HG03520 (cell line): ENCODE results near the gene REX1BD.

Experiments used
- ATAC-seq: cut with Tn5 transposase; IDR thresholded peaks from one replicate; pipeline ENCODE4 v1.9.1; 2021; ENCODE audit warnings: mild to moderate bottlenecking, moderate library complexity; ENCODE audit not compliant: unreplicated experiment

REX1BD gene

GRCh38 chr19:18612051-18612771 lies 23.6 kb downstream of the REX1BD start:
- ATAC-seq = no peak

GRCh38 chr19:18612772-18613588 lies 24.4 kb downstream of the REX1BD start, which contains the start of gene TMEM59L:
Gene TMEM59L, plus strand, starts transcription at chr19:18612870. Its CDS starts 89 bp downstream, at chr19:18612959.
- ATAC-seq = no peak

DNA sequence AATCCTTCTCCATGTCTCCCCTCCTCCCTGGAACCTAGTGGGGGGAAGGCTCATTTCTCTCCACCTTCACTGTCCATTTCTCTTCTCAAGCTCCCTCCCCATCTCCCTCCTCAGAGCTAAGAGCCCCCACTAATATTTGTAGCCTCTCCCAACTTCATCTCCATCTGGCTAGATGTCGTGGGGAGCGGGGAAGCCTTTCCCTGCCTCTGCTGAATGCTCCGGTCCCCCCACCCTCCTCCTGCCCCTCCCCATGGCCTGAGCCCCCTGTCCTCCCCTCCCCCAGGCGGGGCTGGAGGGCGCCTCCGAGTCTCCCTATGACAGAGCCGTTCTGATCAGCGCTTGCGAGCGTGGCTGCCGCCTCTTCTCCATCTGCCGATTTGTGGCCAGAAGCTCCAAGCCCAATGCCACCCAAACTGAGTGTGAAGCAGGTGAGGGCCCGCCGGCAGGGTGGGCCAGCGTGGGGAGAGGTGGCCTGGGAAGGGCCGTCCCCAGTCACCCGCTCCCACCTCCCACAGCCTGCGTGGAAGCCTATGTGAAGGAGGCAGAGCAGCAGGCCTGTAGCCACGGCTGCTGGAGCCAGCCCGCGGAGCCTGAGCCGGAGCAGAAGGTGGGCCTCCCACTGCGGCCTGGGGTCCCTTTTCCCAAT lies 25.1 kb downstream of the REX1BD start:
- ATAC-seq = no peak

DNA sequence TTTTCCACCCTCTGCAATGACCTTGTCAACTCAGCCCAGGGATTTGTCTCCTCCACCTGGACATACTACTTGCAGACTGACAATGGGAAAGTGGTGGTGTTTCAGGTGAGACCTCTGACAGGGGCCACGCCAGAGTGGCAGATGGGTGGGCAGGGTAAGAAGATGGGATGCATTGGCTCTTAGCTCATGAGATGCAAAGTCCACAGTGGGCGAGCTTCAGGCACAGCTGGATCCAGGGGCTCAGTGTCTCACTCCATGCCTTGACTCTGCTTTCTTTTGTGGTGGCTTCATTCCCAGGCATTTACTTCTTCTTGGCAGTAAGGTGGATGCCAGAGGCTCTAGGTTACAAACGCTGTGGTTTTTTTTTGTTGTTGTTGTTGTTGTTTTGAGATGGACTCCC lies 27.4 kb downstream of the REX1BD start:
- ATAC-seq = no peak

- no peak for ATAC-seq
These were observed 29.0 kb downstream of the REX1BD start for GRCh38 chr19:18617562-18617961.

GRCh38 chr19:18618236-18618635 lies 29.6 kb downstream of the REX1BD start:
- no peak for ATAC-seq

DNA sequence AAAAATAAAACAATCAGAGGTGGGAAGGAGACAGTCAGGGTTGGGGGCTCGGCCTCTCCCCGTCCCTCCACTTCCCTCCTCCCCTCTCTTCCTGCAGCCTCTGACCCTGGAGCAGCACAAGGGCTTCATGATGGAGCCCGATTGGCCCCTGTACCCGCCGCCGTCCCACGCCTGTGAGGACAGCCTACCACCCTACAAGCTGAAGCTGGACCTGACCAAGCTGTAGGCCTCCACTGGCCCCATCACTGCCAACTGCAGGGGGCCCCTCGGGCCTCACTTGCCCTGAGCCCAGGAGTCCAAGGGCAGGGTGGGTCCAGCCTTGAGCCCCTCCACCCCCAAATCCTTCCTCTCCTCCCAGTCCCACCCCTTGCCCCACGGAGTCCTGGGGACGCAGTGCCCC lies 31.7 kb downstream of the REX1BD start:
- ATAC-seq = no peak

DNA sequence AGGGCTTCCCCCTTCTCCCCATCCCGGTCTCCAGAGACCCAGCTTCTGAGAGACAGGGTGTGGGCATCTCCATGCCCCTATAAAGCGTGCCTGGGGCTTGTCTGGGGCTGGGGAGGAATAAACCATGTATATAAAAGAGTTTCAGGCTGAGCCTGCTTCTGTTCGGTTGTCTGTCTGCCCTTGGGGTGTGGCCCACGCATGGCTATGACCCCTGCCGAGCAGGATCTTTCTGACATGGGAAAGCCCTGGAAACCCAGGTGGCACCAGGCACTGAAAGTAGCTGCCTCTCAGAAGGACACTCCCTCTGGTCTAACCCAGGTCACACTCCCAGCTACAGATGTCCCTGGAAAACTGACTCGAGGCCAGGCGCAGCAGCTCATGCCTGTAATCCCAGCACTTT lies 32.3 kb downstream of the REX1BD start:
- ATAC-seq = no peak

DNA sequence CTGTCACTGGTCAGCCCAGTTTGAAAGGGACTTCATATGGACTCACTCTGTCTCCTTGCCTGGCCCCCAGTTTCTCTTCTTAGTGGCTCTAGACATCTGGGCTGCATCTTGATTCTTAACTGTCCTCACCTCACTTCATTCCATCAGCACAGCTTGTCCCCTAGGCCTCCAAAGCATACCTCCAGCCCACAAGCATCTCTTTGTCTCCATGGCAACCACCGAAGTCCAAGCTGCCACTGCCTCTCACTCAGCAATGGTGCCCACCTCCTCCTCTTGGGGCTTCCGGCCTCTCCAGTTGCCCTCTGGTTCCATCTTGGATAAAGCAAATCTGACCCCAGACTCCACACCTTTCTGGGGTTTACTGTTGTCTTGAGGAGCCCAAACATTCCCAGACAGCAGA lies 38.3 kb downstream of the REX1BD start:
- no peak for ATAC-seq

DNA sequence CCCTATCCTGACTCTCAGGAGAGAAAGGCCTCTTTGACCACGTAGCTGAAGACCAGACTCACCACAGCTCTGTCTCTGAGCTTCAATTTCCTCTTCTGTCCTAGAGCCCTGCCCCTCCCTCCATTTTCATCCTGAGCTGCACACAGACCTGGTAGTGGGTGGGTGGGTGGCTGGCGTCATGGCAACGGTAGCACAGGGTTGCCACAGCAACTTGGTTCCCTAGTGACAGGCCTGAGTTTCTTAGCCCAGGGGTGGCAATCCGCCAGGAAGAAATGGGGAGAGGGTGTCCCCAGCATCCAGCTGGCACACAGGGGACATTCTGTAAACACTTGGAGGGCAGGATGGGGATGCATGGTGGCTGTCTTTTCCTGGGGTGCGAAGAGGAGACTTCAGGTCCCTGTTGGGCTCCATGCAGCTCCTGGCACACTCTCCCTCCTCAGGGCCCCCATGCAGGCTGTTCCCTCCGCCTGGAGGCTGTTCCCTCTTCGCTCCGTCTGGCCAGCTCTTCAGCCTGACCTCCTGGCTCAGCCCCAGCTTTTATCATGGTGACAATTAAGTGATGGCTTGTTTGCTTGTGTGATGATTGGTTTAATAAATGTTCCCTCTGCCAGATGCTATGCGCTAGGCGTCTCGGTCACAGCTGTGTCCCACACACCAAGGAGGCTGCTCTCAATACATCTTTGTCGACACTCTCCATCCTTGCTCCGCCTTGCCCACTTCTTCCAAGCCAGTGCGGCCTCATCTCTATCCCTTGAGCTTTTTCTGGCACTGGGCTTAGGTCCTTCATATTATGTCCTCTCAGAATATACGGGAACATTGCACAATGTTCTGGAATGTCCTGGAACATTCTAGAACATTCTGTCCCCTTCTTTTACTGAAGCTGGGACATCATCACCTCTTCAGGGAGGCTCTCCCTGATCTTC lies 40.8 kb downstream of the REX1BD start:
- no peak for ATAC-seq

DNA sequence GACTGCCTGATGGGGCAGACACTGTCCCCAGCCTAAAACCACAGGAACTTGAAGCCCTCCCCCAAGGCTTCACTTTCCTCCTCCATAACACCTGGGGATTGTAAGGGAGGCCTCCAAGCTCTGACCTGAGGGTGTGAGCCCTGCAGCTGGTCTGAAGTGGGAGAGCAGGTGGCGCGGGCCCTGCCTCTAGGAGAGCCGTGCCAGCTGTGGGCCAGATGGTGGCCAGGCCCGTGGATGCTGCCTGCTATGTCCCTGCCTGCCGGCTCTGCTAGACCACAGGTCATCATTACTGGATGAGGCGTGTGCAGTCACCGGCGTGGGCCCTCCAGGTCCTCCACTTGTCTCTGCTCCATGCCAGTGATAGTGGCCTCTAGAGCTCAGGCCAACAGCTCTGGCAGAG lies 44.7 kb downstream of the REX1BD start:
- ATAC-seq = no peak

DNA sequence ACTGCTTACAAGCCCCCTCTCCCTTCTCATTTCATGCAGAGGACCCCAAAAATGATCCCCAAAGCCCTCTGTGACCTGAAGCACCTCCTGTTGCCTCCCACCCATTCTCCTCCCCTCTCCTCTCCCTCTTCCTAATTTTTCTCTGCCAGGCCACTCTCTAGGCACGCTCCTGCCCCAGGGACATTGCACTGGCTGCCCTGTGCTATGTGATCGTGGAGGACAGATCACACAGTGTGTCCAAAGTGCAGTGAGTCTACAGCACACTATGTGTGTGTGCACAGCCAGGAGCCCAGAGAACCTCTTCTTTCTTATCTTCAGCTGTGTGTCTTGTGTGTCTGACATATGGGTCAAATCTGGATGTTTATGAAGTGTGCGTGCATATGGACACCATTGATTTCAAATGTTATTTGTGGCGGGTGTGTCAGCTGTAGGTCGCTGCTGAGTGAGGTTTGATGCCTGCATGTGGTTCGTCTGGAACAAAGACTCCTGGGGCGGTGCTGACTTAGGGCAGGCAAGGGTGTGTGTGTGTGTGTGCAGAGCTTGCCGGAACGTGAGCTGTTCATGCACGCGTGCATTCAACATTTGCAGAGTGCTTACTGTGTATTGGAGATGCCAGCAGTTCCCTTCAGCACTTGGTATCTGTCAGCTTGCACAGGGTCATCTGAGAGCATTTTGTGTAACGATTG lies 46.2 kb downstream of the REX1BD start:
- no peak for ATAC-seq

- no peak for ATAC-seq
These were observed 47.2 kb downstream of the REX1BD start for GRCh38 chr19:18635831-18636182.

DNA sequence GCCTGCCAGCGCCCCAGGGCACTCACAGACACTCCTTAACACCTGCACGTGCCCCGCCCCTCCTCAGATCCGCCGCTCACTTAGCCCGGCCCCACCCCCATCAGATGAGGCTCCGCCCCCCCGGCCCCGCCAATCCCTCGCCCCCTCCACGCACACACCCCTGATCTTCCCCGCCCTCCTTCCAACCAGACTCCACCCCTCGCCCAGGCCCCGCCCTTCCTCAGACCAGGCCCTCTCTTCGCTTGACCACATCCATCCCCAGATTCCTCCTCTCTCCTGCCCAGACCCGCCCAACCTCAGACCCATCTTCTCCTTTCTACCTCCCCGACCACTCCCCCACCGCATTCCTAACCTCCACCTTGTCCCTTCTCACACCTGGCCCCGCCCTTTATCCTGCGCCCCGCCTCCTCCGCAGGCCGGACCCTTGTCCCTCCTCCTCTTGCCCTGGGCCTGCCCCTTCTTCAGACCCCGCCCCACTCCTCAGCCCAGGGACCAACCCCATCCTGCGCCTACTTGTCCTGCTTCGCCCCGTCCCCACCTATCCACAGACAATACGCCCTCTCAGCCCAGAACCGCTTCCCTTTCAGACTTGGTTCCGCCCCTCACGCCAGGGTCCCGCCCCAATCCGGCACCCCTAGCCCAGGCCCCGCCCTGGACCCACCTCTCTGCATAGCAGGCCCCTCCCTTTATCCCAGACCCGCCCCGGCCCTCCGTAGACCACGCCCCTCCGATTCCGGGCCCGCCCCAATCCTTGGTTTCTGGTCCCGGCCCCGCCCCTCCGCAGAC lies 47.8 kb downstream of the REX1BD start:
- peak; percentile 80 for ATAC-seq

GRCh38 chr19:18636969-18637629 lies 48.5 kb downstream of the REX1BD start, which contains the start of gene KLHL26:
Gene KLHL26, plus strand, starts transcription at chr19:18637028. Its CDS starts 27 bp downstream, at chr19:18637055.
- no peak for ATAC-seq

DNA sequence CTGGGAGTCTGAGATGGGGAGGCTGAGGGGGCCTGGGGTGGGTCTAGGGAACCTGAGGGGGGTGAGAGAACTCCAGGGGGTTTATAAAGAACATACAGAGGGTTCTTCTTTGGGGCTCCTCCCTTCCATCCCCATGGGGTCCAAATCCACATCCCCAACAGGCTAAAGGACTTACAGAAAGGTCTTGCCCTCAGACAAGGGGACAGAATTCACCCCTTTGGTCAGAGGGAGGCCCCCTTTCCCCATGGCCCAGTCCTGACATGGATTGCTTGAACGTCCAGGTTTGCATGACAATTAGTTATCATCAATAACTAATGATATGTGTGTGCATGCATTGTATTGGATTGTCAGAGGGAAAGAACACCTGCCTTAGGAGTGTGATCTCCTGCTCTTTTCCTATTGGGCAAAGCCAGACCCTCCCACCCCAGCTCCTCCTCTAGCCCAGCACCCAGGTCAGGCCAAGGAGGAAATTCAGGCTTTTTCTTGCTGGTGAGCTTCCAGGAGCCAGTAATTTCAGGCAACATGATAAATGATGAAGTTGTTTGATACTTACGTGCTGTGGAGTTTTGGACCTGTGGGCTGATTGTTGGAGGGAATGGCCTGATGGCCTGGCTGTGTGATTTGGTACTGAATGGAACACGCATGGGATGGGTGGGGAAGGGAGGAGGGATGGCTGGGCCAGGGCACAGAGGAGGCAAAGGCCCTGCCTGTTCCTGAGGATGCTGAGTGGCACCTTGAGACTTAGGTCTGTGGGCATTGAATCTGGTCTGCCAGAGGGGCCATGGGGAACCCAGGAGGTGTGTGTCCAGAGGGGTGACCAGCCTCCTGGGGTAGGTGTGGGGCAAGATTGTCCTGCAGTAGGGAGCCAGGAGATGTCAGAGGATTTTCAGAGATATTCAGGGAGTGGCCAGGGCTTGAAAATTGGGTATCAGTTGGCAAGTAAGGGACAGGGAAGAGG lies 49.4 kb downstream of the REX1BD start:
- no peak for ATAC-seq

DNA sequence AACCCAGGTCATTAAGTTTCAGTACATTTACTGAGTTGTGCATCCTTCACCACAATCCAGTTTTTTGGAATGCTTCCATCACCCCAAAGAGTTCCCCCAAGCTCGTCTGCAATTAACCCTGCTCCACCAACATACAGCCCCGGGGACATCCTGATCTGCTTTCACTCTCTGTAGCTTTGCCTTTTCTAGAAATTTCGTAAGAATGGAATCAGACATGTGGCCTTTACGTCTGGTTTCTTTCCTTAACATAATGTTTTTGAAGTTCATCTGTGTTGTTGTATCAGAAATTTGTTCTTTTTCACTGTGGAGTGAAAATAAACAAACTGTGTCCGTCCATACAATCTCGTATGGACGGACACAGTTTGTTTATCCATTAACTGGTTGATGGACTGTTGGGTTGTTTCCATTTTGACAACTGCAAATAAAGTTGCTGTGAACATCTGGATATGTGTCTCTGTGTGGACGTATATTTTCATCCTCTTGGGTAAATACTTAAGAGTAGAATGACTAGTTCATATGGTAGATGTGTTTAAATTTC lies 51.2 kb downstream of the REX1BD start:
- ATAC-seq = no peak
